ENCODE measurements around the gene KCNH2.
"Not testable (repeated sequence)": the region's sequence is repeated elsewhere in the genome, so short reads cannot be mapped to it uniquely, and the experiment has no call there.

Gene KCNH2, protein sequence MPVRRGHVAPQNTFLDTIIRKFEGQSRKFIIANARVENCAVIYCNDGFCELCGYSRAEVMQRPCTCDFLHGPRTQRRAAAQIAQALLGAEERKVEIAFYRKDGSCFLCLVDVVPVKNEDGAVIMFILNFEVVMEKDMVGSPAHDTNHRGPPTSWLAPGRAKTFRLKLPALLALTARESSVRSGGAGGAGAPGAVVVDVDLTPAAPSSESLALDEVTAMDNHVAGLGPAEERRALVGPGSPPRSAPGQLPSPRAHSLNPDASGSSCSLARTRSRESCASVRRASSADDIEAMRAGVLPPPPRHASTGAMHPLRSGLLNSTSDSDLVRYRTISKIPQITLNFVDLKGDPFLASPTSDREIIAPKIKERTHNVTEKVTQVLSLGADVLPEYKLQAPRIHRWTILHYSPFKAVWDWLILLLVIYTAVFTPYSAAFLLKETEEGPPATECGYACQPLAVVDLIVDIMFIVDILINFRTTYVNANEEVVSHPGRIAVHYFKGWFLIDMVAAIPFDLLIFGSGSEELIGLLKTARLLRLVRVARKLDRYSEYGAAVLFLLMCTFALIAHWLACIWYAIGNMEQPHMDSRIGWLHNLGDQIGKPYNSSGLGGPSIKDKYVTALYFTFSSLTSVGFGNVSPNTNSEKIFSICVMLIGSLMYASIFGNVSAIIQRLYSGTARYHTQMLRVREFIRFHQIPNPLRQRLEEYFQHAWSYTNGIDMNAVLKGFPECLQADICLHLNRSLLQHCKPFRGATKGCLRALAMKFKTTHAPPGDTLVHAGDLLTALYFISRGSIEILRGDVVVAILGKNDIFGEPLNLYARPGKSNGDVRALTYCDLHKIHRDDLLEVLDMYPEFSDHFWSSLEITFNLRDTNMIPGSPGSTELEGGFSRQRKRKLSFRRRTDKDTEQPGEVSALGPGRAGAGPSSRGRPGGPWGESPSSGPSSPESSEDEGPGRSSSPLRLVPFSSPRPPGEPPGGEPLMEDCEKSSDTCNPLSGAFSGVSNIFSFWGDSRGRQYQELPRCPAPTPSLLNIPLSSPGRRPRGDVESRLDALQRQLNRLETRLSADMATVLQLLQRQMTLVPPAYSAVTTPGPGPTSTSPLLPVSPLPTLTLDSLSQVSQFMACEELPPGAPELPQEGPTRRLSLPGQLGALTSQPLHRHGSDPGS

DNA sequence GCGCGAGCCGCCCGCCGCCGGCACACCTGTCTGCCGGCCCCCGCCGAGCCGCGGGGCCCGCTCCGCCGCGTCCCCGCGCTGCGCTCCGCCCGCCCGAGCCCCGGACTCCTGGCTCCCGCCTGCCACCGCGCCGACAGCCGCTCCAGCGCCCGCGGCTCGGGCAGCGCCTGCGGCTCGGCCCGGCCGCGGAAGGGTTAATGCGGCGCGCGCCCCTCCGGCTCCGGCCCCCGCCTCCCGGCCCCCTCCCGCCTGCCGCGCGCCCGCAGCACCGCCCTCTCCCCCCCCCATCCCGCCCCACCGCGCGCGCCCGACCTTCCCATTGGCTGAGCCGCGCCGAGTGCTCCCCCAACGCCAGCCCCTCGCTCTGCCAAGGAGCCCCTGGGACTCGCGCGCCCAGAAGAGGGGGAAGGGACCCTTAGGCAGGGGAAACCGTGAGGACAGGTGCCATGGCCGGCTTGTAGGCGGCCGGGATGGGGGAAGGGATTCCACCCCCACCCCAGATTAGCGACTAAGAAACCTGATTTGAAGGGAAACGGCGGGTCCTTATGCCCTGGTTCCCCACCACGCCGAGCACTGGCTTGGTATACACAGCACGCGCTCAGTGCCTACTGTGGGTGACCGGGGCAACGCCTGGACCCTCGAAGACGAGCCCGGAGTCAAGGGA is at the start of gene KCNH2:
Gene KCNH2, minus strand, starts transcription at position 196 of the 664 bp plus-strand sequence. CDS start 408 bp downstream, outside the sequence.
- in situ Hi-C loops (cut with HindIII; ENCODE audit: low sequenced_read_pairs) = loop anchor here (10.0 kb wide), 1 partner anchor 63 kb away; no protein-coding TSS in a partner anchor

GRCh38 chr7:151027728-151028130 is 49.6 kb upstream of the KCNH2 start:
- in situ Hi-C loops (cut with HindIII; ENCODE audit: low sequenced_read_pairs) = not testable (repeated sequence)

GRCh38 chr7:151026771-151027727 is 48.9 kb upstream of the KCNH2 start:
- in situ Hi-C loops (cut with HindIII; ENCODE audit: low sequenced_read_pairs) = not testable (repeated sequence)

DNA sequence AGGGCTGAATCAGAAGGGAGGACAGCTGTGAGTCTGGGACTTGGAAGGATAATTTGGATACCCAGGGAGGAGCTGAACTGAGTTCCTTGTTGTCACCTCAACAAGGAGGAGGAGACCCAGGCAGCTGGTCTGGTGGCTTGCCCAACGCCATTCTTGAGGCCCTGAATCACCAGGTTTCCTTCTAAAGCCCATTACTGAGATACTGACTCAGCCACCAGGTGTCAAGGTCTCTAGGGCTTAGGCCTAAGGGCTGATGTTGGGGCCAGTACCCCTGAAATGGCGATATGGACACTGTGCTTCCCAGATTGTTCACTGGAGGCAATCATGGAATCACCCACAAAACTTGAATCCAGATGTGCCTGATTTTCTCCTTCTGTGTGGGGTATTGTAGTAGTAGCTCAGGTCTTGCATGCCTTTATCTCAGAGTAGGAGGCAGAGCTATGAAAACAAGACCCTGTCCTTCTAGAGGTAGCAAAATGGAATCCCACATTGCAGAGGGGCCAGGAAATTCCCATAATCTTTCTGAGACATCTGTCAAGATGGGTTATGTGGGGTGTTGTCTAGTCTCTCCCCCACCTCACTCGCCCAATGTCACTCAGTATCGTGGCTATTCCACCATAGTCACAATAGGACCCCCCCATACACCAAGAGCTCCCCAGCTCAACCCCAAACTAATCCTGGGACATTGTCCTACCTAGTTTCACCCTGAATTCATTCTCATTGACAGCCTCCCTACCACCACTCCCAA is 48.0 kb upstream of the KCNH2 start:
- in situ Hi-C loops (cut with HindIII; ENCODE audit: low sequenced_read_pairs) = no loop called here

- in situ Hi-C loops (cut with HindIII; ENCODE audit: low sequenced_read_pairs) = no loop called here
Observed at GRCh38 chr7:151024435-151025056, 46.4 kb upstream of the KCNH2 start, which contains the start of gene ATG9B. TSS of gene ATG9B (minus strand) at chr7:151024494. CDS start at chr7:151024423, 71 bp downstream.

GRCh38 chr7:151023232-151023631 is 45.1 kb upstream of the KCNH2 start:
- in situ Hi-C loops (cut with HindIII; ENCODE audit: low sequenced_read_pairs) = no loop called here

DNA sequence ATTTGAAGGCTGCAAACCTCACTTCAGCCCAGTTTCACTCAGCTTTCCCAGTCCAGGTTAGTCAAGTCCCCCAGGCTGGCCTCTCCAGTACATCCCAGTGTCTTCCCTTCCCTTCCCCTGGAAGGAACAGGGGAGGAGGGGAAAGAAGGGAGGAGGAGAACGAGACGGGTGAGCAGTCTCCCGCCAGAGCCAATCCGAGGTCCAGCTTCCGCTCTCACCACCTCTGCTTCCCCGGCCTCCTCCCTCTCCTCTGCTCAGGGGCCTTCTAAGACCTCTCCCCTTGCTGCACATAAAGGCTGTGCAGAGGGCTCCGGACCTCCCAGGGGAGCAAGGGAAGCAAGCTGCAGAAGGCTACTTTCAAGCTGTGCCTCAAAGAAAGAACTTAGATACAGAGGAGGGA is 42.1 kb upstream of the KCNH2 start:
- in situ Hi-C loops (cut with HindIII; ENCODE audit: low sequenced_read_pairs) = no loop called here

- in situ Hi-C loops (cut with HindIII; ENCODE audit: low sequenced_read_pairs) = loop anchor here (10.0 kb wide), 1 partner anchor 64 kb away; no protein-coding TSS in a partner anchor
Observed at GRCh38 chr7:151019130-151019447, 41.0 kb upstream of the KCNH2 start.

- in situ Hi-C loops (cut with HindIII; ENCODE audit: low sequenced_read_pairs) = loop anchor here (10.0 kb wide), 1 partner anchor 64 kb away; no protein-coding TSS in a partner anchor
Observed at GRCh38 chr7:151018421-151019129, 40.5 kb upstream of the KCNH2 start.

- in situ Hi-C loops (cut with HindIII; ENCODE audit: low sequenced_read_pairs) = loop anchor here (10.0 kb wide), 1 partner anchor 63 kb away; no protein-coding TSS in a partner anchor
Observed at GRCh38 chr7:151017953-151018420, 39.9 kb upstream of the KCNH2 start.

- in situ Hi-C loops (cut with HindIII; ENCODE audit: low sequenced_read_pairs) = loop anchor here (10.0 kb wide), 1 partner anchor 63 kb away; no protein-coding TSS in a partner anchor
Observed at GRCh38 chr7:151017370-151017952, 39.3 kb upstream of the KCNH2 start.

DNA sequence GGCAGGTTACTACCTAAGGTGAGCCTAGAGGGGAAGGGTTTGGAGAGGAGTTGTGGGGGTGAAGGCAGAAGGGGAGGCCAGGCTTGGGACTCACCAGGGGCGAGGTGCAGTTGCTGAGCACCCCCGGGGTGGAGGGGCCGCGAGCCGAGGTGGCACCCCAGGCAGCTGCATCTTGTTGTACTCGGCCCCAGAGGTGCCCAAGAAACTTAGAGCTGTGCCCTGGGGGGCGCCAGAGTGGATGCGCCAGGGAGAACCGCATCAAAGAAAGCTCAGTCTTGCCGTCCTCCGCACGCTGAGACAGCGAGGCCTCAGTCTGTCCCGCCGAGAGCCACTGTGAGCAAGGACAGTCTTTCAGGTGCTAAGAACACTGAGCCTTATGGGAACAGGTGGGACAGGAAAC is 38.8 kb upstream of the KCNH2 start:
- in situ Hi-C loops (cut with HindIII; ENCODE audit: low sequenced_read_pairs) = loop anchor here (10.0 kb wide), 1 partner anchor 62 kb away; no protein-coding TSS in a partner anchor

GRCh38 chr7:151016505-151016904 is 38.4 kb upstream of the KCNH2 start:
- in situ Hi-C loops (cut with HindIII; ENCODE audit: low sequenced_read_pairs) = loop anchor here (10.0 kb wide), 1 partner anchor 62 kb away; no protein-coding TSS in a partner anchor

DNA sequence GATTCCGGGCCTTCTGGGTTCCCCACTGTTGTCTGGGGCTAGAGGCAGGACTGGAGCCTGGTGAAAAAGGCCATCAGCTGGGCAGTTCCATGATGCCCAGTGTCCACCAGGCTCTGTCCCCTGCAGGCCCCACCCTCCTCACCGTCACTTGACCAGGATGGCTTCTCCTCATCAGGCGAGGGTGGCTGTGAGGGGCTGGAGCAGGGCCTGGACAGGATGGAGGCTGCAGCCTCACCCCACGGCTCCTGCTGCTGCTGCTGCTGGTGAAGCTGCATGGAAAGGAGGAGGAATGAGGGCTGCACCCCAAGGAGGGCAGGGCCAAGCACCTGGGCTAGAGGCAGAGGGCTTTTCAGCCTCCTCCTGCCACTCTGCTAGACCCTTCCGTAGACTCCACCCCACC is 37.8 kb upstream of the KCNH2 start:
- in situ Hi-C loops (cut with HindIII; ENCODE audit: low sequenced_read_pairs) = loop anchor here (10.0 kb wide), 1 partner anchor 61 kb away; no protein-coding TSS in a partner anchor

DNA sequence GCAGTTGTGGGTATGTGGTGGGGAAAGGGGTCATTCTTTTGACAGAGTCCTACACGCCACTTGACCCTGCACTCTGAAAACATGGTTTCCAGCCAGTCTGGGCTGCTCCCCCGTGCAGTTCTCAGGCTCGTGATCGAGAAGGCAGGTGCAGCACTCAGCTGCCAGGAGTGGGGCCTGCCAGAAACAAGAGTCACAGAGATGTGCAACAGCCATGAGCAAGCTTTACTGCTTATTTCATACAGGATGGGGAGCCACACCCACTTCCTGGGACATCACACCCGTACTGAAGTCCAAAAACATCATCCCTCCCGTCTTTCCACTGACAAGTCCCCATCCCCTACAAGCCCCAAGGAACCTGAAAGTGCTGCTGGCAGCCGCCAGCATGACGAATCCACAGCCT is 36.8 kb upstream of the KCNH2 start:
- in situ Hi-C loops (cut with HindIII; ENCODE audit: low sequenced_read_pairs) = loop anchor here (5.0 to 10.0 kb wide), 2 partner anchors 60 to 132 kb away; no protein-coding TSS in a partner anchor

DNA sequence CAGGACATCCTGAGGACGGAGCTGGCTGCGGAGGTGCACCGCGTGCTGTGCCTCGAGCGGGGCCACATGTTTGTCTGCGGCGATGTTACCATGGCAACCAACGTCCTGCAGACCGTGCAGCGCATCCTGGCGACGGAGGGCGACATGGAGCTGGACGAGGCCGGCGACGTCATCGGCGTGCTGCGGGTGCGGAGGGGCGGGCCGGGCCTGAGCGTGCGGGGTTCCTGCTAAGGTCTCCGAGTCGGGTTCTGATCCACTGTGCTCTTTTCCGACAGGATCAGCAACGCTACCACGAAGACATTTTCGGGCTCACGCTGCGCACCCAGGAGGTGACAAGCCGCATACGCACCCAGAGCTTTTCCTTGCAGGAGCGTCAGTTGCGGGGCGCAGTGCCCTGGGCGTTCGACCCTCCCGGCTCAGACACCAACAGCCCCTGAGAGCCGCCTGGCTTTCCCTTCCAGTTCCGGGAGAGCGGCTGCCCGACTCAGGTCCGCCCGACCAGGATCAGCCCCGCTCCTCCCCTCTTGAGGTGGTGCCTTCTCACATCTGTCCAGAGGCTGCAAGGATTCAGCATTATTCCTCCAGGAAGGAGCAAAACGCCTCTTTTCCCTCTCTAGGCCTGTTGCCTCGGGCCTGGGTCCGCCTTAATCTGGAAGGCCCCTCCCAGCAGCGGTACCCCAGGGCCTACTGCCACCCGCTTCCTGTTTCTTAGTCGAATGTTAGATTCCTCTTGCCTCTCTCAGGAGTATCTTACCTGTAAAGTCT is 35.8 kb upstream of the KCNH2 start:
- in situ Hi-C loops (cut with HindIII; ENCODE audit: low sequenced_read_pairs) = loop anchor here (5.0 to 10.0 kb wide), 2 partner anchors 59 to 133 kb away; no protein-coding TSS in a partner anchor
